ENCODE measurements around the gene EML2. TPM values are rescaled to one million over a fixed set of nuclear protein-coding genes. Genes with fewer than 3 reads are reported as not detected.

EML2 gene
- total RNA-seq, 1 experiment from 2014 or later, result 110 TPM

DNA sequence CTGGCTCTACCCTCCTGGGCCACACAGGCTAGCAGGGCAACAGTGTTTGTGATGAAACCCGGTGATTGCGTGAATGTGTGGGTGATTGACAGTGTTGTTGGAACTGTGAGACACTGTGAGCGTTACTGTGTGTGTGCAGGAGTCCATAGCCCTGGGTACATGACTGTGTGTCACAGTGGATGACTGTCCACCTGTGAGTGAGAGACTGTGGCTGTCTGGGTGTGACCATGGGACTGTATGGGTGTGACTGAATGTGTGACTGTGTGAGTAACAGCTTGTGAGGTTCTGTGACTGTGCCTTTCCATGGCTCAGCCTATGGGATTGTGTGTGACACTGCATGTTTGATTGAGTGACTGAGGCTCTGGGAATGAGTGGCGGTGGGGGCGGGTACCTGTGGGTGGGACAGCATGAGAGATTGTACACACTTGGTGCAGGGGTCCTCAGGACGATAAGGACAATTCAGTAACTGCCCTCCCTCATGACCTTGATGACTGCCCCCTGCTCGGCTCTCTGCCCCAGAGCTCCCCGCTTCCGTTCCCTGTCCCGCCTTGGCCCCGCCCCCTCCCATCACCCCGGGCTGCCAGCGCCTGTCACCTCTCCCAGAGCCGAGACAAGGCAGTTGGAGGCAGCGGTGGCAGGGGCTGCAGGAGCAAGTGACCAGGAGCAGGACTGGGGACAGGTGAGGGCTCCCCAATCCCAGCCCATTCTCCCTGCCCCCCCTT lies 28.6 kb upstream of the EML2 start, which contains the start of gene GIPR:
TSS of gene GIPR (plus strand) at position 602 of the 722 bp plus-strand sequence. CDS start 1,300 bp downstream, outside the sequence.
- BruUV-seq (replicated peaks), result no TSS peak
- ChIA-PET CTCF (no interaction called here), POLR2A (interaction anchor here (1.2 to 1.7 kb wide), 2 partner anchors 22 to 82 kb away, joined by 3 to 5 read pairs; no protein-coding TSS in a partner anchor)
- peaks cover 5% of the 10 kb centered on the region for H3K36me3 Mint-ChIP-seq (ENCODE audit: insufficient read depth, unreplicated experiment)
- TF ChIP-seq, protein P1, sequence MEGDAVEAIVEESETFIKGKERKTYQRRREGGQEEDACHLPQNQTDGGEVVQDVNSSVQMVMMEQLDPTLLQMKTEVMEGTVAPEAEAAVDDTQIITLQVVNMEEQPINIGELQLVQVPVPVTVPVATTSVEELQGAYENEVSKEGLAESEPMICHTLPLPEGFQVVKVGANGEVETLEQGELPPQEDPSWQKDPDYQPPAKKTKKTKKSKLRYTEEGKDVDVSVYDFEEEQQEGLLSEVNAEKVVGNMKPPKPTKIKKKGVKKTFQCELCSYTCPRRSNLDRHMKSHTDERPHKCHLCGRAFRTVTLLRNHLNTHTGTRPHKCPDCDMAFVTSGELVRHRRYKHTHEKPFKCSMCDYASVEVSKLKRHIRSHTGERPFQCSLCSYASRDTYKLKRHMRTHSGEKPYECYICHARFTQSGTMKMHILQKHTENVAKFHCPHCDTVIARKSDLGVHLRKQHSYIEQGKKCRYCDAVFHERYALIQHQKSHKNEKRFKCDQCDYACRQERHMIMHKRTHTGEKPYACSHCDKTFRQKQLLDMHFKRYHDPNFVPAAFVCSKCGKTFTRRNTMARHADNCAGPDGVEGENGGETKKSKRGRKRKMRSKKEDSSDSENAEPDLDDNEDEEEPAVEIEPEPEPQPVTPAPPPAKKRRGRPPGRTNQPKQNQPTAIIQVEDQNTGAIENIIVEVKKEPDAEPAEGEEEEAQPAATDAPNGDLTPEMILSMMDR (IDR thresholded peaks at IDR 0.05; ENCODE audit: unreplicated experiment), result no peak
- H3K4me3 Mint-ChIP-seq (ENCODE audit: unreplicated experiment), result peak within 1 kb of the TSS; percentile 68
- intact Hi-C loops (cut with micrococcal nuclease), result no loop called here
- H3K27me3 Mint-ChIP-seq (ENCODE audit: insufficient read depth, unreplicated experiment), result peaks cover 19% of the 10 kb centered on the region
- peaks cover 28% of the 10 kb centered on the region for H3K4me1 Mint-ChIP-seq (ENCODE audit: insufficient read depth, unreplicated experiment)
- peak; percentile 55 for DNase-seq (ENCODE audit: unreplicated experiment)
- H3K9me3 Mint-ChIP-seq (ENCODE audit: unreplicated experiment), result no peaks in the 10 kb centered on the region
- H3K27ac Mint-ChIP-seq (ENCODE audit: low read depth, unreplicated experiment), result peak within 1 kb of the TSS; percentile 57

DNA sequence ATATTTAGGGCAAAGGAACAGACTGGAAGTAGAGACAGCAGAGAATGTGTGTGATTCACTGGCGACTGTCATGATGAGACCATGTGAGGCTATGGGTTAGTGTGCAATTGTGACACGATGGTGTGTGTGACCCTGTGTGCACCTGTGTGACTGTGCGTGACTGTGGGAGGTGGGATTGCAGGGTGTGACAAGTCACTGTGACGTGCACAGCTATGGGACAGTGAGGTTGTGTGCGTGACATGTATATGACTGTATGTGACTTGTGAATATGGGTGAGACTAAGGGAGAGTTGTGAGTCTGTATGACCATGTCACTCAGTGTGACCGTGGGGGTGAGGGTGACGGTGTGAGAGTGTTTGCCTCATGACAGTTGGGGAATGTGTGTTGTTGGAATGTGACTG lies 25.4 kb upstream of the EML2 start:
- no peaks in the 10 kb centered on the region for H3K9me3 Mint-ChIP-seq (ENCODE audit: unreplicated experiment)
- no peak overlapping the region for H3K4me3 Mint-ChIP-seq (ENCODE audit: unreplicated experiment)
- peaks cover 22% of the 10 kb centered on the region for H3K4me1 Mint-ChIP-seq (ENCODE audit: insufficient read depth, unreplicated experiment)
- TF ChIP-seq, protein P1 (IDR thresholded peaks at IDR 0.05; ENCODE audit: unreplicated experiment), result no peak
- H3K36me3 Mint-ChIP-seq (ENCODE audit: insufficient read depth, unreplicated experiment), result peaks cover 5% of the 10 kb centered on the region
- H3K27ac Mint-ChIP-seq (ENCODE audit: low read depth, unreplicated experiment), result no peak overlapping the region
- CTCF ChIA-PET, result interaction anchor here (0.5 to 1.5 kb wide), 3 partner anchors 22 to 23 kb away, joined by 4 to 6 read pairs (median 4); no protein-coding TSS in a partner anchor
- peaks cover 44% of the 10 kb centered on the region for H3K27me3 Mint-ChIP-seq (ENCODE audit: insufficient read depth, unreplicated experiment)
- POLR2A ChIA-PET, result no interaction called here
- intact Hi-C loops (cut with micrococcal nuclease), result no loop called here
- DNase-seq (ENCODE audit: unreplicated experiment), result no peak
- no TSS peak for BruUV-seq (replicated peaks)

GRCh38 chr19:45663800-45664199 lies 24.6 kb upstream of the EML2 start:
- no TSS peak for BruUV-seq (replicated peaks)
- POLR2A ChIA-PET, result no interaction called here

GRCh38 chr19:45660636-45661035 lies 21.4 kb upstream of the EML2 start:
- no TSS peak for BruUV-seq (replicated peaks)
- Mint-ChIP-seq H3K36me3 (ENCODE audit: insufficient read depth, unreplicated experiment) (no peaks in the 10 kb centered on the region), H3K27ac (ENCODE audit: low read depth, unreplicated experiment) (no peak overlapping the region), H3K4me3 (ENCODE audit: unreplicated experiment) (peak overlapping the region; percentile 17), H3K27me3 (ENCODE audit: insufficient read depth, unreplicated experiment) (peaks cover 40% of the 10 kb centered on the region), H3K9me3 (ENCODE audit: unreplicated experiment) (no peaks in the 10 kb centered on the region), H3K4me1 (ENCODE audit: insufficient read depth, unreplicated experiment) (no peaks in the 10 kb centered on the region)
- intact Hi-C loops (cut with micrococcal nuclease), result no loop called here
- TF ChIP-seq, protein P1 (IDR thresholded peaks at IDR 0.05; ENCODE audit: unreplicated experiment), result no peak
- DNase-seq (ENCODE audit: unreplicated experiment), result no peak
- POLR2A ChIA-PET, result no interaction called here
- CTCF ChIA-PET, result interaction anchor here (0.6 kb wide), 1 partner anchor 1790 kb away, joined by 3 read pairs; no protein-coding TSS in a partner anchor

More at GRCh38 chr19:45663800-45664199, 24.6 kb upstream of the EML2 start:
- no peak overlapping the region for H3K4me3 Mint-ChIP-seq (ENCODE audit: unreplicated experiment)
- intact Hi-C loops (cut with micrococcal nuclease), result no loop called here
- H3K27me3 Mint-ChIP-seq (ENCODE audit: insufficient read depth, unreplicated experiment), result peaks cover 44% of the 10 kb centered on the region
- no peak for DNase-seq (ENCODE audit: unreplicated experiment)
- CTCF ChIA-PET, result interaction anchor here (1.1 kb wide), 1 partner anchor 22 kb away, joined by 4 read pairs; no protein-coding TSS in a partner anchor
- no peak overlapping the region for H3K27ac Mint-ChIP-seq (ENCODE audit: low read depth, unreplicated experiment)
- H3K9me3 Mint-ChIP-seq (ENCODE audit: unreplicated experiment), result no peaks in the 10 kb centered on the region
- H3K4me1 Mint-ChIP-seq (ENCODE audit: insufficient read depth, unreplicated experiment), result peaks cover 14% of the 10 kb centered on the region
- peaks cover 5% of the 10 kb centered on the region for H3K36me3 Mint-ChIP-seq (ENCODE audit: insufficient read depth, unreplicated experiment)
- TF ChIP-seq, protein P1 (IDR thresholded peaks at IDR 0.05; ENCODE audit: unreplicated experiment), result no peak
